GM12878 (cell line): ENCODE results near the gene MYMK. TPM values are rescaled to one million over a fixed set of nuclear protein-coding genes. Genes with fewer than 3 reads are reported as not detected.

Experiments
- ATAC-seq: fragments of 200-7000 bp; cut with Tn5 transposase; 3 replicates; pipeline ENCODE4 v1.9.1; 2020; ENCODE audit warnings: mild to moderate bottlenecking, moderate library complexity
- BruUV-seq: library from RNA; stranded (reverse); fragments of 400-500 nt; replicated peaks from 2 replicates; lab custom pipeline; 2021; lab: Mats Ljungman, UMichigan
- CTCF ChIA-PET: fragments of 300-600 bp; sonication (Branson Sonifier 250); formaldehyde crosslinking; extraction: SDS; loops from one replicate; lab custom pipeline; 2021; ENCODE audit warnings: inconsistent platforms; lab: Yijun Ruan, JAX
- POLR2A ChIA-PET: fragments of 350-600 bp; formaldehyde crosslinking; extraction: SDS; loops from one replicate; lab custom pipeline; 2021; ENCODE audit warnings: inconsistent platforms; lab: Charles Lee
- RAD21 ChIA-PET: fragments of 300-600 bp; sonication (Branson Sonifier 250); formaldehyde crosslinking; loops from one replicate; lab custom pipeline; 2023; ENCODE audit warnings: antibody characterized with exemption; ENCODE audit not compliant: unreplicated experiment; lab: Charles Lee
- SMC1A ChIA-PET: fragments of 300-600 bp; sonication (Branson Sonifier 250); formaldehyde crosslinking; loops from one replicate; lab custom pipeline; 2023; ENCODE audit not compliant: unreplicated experiment, uncharacterized antibody; lab: Charles Lee
- DNase-seq: peaks from one replicate; pipeline ENCODE4 v3.0.0-alpha.2; 2011; ENCODE audit warnings: low read depth, low spot score
- FAIRE-seq: peaks from 3 replicates; lab custom pipeline; 2011; peaks lifted over from hg19 to GRCh38; lab: Jason Lieb, UNC
- H2AFZ ChIP-seq: 2 replicates; pipeline ENCODE4 v1.6.0; 2011; ENCODE audit warnings: low read depth, low read length, control low read depth; ENCODE audit not compliant: control insufficient read depth
- H3K27ac ChIP-seq: 2 replicates; pipeline ENCODE4 v1.5.1; 2011; ENCODE audit warnings: control low read depth; ENCODE audit not compliant: control insufficient read depth, insufficient read depth
- H3K27me3 ChIP-seq, 2 experiments: replicated peaks in 1 of 2; 2 replicates each; pipeline versions ENCODE4 v1.6.0 to v1.6.1; 2011; ENCODE audit warnings: low read length in 1 of 2; ENCODE audit not compliant: control insufficient read depth in 2 of 2, insufficient read depth in 2 of 2
- H3K36me3 ChIP-seq, 2 experiments: 2 replicates each; pipeline ENCODE4 v1.5.1; 2011; ENCODE audit warnings: low read length in 1 of 2; ENCODE audit not compliant: control insufficient read depth in 2 of 2, insufficient read depth in 2 of 2
- H3K4me1 ChIP-seq: 2 replicates; pipeline ENCODE4 v1.6.1; 2011; ENCODE audit warnings: mild to moderate bottlenecking, low read length, moderate library complexity, mixed read lengths; ENCODE audit not compliant: control insufficient read depth, insufficient read depth
- H3K4me2 ChIP-seq: 2 replicates; pipeline ENCODE4 v1.6.0; 2011; ENCODE audit warnings: control low read depth; ENCODE audit not compliant: control insufficient read depth, insufficient read depth
- H3K4me3 ChIP-seq: fragments of 200-600 bp; sonication (generic); 2 replicates; pipeline ENCODE4 v1.5.1; 2016
- H3K79me2 ChIP-seq: 2 replicates; pipeline ENCODE4 v1.6.0; 2011; ENCODE audit warnings: low read length; ENCODE audit not compliant: control insufficient read depth, insufficient read depth
- H3K9ac ChIP-seq: 2 replicates; pipeline ENCODE4 v1.8.0; 2011; ENCODE audit warnings: low read length, control low read depth, mixed read lengths; ENCODE audit not compliant: control insufficient read depth, insufficient read depth
- H3K9me3 ChIP-seq: replicated peaks from 3 replicates; pipeline ENCODE4 v1.5.1; 2011; ENCODE audit warnings: mild to moderate bottlenecking, low read length; ENCODE audit not compliant: control insufficient read depth, insufficient read depth
- H4K20me1 ChIP-seq: 2 replicates; pipeline ENCODE4 v1.6.0; 2011; ENCODE audit not compliant: control insufficient read depth, insufficient read depth
- BACH1 ChIP-seq: fragments of 450-650 bp; IDR thresholded peaks from 2 replicates; pipeline ENCODE4 v1.6.1; 2017; ENCODE audit warnings: mild to moderate bottlenecking, borderline replicate concordance
- DPF2 ChIP-seq: fragments of 450-650 bp; IDR thresholded peaks from 2 replicates; pipeline ENCODE4 v1.6.1; 2017; ENCODE audit warnings: mild to moderate bottlenecking
- IRF4 ChIP-seq: IDR thresholded peaks from 2 replicates; pipeline ENCODE4 v1.6.1; 2011; ENCODE audit warnings: low read depth, low read length
- NFYA ChIP-seq: IDR thresholded peaks from 2 replicates; pipeline ENCODE4 v1.6.1; 2011; ENCODE audit warnings: low read depth, mild to moderate bottlenecking, low read length, improper control_type of control experiment, borderline replicate concordance
- RELA ChIP-seq: fragments of 450-650 bp; IDR thresholded peaks from 2 replicates; pipeline ENCODE4 v1.8.0; 2014; ENCODE audit warnings: borderline replicate concordance; ENCODE audit not compliant: partially characterized antibody
- SMAD5 ChIP-seq: IDR thresholded peaks from 2 replicates; pipeline ENCODE4 v1.6.1; 2016; ENCODE audit warnings: antibody characterized with exemption, low read depth
- SREBF2 ChIP-seq: IDR thresholded peaks from 2 replicates; pipeline ENCODE4 v1.6.1; 2012; ENCODE audit warnings: mild to moderate bottlenecking, low read length
- SUZ12 ChIP-seq: fragments of 200-600 bp; sonication (generic); IDR thresholded peaks from one replicate; pipeline ENCODE4 v1.6.1; 2018; ENCODE audit warnings: antibody characterized with exemption, mild to moderate bottlenecking; ENCODE audit not compliant: unreplicated experiment
- TAF1 ChIP-seq: IDR thresholded peaks from 2 replicates; pipeline ENCODE4 v1.6.1; 2011; ENCODE audit warnings: mild to moderate bottlenecking, low read depth, low read length, borderline replicate concordance
- WGBS: methylation state at CpG from one replicate; pipeline ENCODE4 v1.1.6; 2016; ENCODE audit warnings: low lambda C conversion rate; ENCODE audit not compliant: insufficient replicate concordance, insufficient coverage; ENCODE audit errors: missing lambda C conversion rate; 5-methylcytosine and 5-hydroxymethylcytosine counted together
- in situ Hi-C: fragments of 300-500 bp; cut with MboI; formaldehyde crosslinking; loops from 9 replicates; pipeline ENCODE4 v1.14.3; 2018; ENCODE audit warnings: mixed read lengths
- intact Hi-C: fragments of 100-400 bp; cut with micrococcal nuclease; formaldehyde crosslinking; loops from one replicate; pipeline ENCODE4 v1.14.2; 2022; ENCODE audit not compliant: unreplicated experiment
- polyA plus RNA-seq, 11 experiments: library from polyadenylated mRNA; depleted of rRNA in 4 of 11; unstranded in 6 of 11; stranded (reverse) in 5 of 11; fragments of >200 nt; fragmentation: Nextera tagmentation in 4 of 11; fragmentation: Illumina TruSeq in 1 of 11; extraction: Ambion mirVana in 4 of 11; extraction: Trizol in 1 of 11; gene quantifications; 1 replicate in 1 of 11; 2 replicates in 10 of 11; pipeline versions ENCODE4 v1.2.1 to v1.2.3, GENCODE V29; 2011 to 2016; ENCODE audit warnings: inconsistent platforms in 2 of 11, missing spikeins in 2 of 11, low read depth in 1 of 11
- total RNA-seq, 4 experiments: library from RNA; depleted of rRNA in 3 of 4; stranded (reverse); fragments of >200 nt in 3 of 4; fragmentation: Illumina TruSeq in 1 of 4; extraction: Trizol in 1 of 4; gene quantifications; 2 replicates each; pipeline versions ENCODE4 v1.2.1 to v1.2.3, GENCODE V29; 2013 to 2021
- TF ChIP-seq, protein P1 (sequence below): fragments of 450-650 bp; formaldehyde crosslinking; IDR thresholded peaks from 2 replicates; pipeline ENCODE4 v1.4.0; 2020; ENCODE audit warnings: mild to moderate bottlenecking, moderate library complexity
- TF ChIP-seq, protein P2 (sequence below): fragments of 450-650 bp; IDR thresholded peaks from 2 replicates; pipeline ENCODE4 v1.6.1; 2014; ENCODE audit warnings: mild to moderate bottlenecking
- TF ChIP-seq, protein P3 (sequence below): fragments of 450-650 bp; IDR thresholded peaks from 2 replicates; pipeline ENCODE4 v1.6.1; 2017; ENCODE audit warnings: mild to moderate bottlenecking, low read depth, inconsistent platforms; ENCODE audit not compliant: poor library complexity, severe bottlenecking
- TF ChIP-seq, protein P4 (sequence below): IDR thresholded peaks from 2 replicates; pipeline ENCODE4 v1.6.1; 2012; ENCODE audit warnings: mild to moderate bottlenecking, low read depth, low read length

Gene MYMK
- total and polyA plus RNA-seq, 10 of the 15 experiments (the other 5 are each of a cell fraction or from before 2014, with no cell fraction given), result not detected

DNA sequence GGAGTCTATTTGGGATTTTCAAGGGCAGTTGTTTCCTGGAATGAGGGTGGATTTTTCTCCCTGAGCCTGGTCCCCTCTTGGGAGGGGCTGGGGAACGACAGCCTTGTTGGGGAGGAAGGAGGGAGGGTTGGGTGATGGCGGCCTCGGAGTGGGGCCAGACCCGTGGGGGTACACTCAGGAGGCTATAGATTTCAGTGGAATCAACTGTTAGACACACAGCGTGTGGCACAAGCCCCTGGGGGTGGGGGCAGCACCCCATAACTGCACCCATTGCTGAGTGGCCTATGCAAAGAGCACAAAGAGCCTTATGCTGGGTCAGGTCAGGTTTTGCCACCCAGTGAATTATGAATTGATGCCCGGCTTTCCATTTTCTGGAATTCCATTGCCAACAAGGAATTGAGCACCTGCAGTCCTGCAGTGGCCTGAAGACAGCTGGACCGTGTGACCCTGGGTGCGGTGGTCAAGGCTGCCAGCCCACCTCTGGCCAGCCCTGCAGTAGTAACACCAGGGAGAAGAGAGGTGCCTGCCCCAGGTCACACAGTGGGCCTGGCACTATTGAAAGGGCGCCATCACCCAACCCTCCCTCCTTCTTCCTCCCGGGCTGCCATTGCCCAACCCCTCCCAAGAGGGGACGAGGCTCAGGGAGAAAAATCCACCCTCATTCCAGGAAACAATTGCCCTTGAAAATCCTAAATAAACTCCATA is 8.4 kb downstream of the MYMK start:
- H2AFZ ChIP-seq, result no peak overlapping the region
- WGBS, result 5% methylated on average over 11 of the region's 11 CpGs
- no peaks in the 10 kb centered on the region for H3K36me3 ChIP-seq
- H3K9me3 ChIP-seq, result no peaks in the 10 kb centered on the region
- ChIA-PET SMC1A (no interaction called here), RAD21 (no interaction called here), CTCF (no interaction called here), POLR2A (no interaction called here)
- no peaks in the 10 kb centered on the region for H4K20me1 ChIP-seq
- intact Hi-C loops, result no loop called here
- FAIRE-seq (no peak), DNase-seq (no peak), ATAC-seq (no peak)
- in situ Hi-C loops, result no loop called here
- TF ChIP-seq SMAD5, result no peak
- no peak for TF ChIP-seq DPF2
- TF ChIP-seq SUZ12, result no peak
- TF ChIP-seq, protein P1, sequence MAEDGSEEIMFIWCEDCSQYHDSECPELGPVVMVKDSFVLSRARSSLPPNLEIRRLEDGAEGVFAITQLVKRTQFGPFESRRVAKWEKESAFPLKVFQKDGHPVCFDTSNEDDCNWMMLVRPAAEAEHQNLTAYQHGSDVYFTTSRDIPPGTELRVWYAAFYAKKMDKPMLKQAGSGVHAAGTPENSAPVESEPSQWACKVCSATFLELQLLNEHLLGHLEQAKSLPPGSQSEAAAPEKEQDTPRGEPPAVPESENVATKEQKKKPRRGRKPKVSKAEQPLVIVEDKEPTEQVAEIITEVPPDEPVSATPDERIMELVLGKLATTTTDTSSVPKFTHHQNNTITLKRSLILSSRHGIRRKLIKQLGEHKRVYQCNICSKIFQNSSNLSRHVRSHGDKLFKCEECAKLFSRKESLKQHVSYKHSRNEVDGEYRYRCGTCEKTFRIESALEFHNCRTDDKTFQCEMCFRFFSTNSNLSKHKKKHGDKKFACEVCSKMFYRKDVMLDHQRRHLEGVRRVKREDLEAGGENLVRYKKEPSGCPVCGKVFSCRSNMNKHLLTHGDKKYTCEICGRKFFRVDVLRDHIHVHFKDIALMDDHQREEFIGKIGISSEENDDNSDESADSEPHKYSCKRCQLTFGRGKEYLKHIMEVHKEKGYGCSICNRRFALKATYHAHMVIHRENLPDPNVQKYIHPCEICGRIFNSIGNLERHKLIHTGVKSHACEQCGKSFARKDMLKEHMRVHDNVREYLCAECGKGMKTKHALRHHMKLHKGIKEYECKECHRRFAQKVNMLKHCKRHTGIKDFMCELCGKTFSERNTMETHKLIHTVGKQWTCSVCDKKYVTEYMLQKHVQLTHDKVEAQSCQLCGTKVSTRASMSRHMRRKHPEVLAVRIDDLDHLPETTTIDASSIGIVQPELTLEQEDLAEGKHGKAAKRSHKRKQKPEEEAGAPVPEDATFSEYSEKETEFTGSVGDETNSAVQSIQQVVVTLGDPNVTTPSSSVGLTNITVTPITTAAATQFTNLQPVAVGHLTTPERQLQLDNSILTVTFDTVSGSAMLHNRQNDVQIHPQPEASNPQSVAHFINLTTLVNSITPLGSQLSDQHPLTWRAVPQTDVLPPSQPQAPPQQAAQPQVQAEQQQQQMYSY (CRISPR knock-in tag), result no peak
- TF ChIP-seq, protein P2, sequence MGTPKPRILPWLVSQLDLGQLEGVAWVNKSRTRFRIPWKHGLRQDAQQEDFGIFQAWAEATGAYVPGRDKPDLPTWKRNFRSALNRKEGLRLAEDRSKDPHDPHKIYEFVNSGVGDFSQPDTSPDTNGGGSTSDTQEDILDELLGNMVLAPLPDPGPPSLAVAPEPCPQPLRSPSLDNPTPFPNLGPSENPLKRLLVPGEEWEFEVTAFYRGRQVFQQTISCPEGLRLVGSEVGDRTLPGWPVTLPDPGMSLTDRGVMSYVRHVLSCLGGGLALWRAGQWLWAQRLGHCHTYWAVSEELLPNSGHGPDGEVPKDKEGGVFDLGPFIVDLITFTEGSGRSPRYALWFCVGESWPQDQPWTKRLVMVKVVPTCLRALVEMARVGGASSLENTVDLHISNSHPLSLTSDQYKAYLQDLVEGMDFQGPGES, result no peak
- no peak for TF ChIP-seq TAF1
- TF ChIP-seq BACH1, result no peak
- no peak for TF ChIP-seq RELA
- TF ChIP-seq, protein P3, sequence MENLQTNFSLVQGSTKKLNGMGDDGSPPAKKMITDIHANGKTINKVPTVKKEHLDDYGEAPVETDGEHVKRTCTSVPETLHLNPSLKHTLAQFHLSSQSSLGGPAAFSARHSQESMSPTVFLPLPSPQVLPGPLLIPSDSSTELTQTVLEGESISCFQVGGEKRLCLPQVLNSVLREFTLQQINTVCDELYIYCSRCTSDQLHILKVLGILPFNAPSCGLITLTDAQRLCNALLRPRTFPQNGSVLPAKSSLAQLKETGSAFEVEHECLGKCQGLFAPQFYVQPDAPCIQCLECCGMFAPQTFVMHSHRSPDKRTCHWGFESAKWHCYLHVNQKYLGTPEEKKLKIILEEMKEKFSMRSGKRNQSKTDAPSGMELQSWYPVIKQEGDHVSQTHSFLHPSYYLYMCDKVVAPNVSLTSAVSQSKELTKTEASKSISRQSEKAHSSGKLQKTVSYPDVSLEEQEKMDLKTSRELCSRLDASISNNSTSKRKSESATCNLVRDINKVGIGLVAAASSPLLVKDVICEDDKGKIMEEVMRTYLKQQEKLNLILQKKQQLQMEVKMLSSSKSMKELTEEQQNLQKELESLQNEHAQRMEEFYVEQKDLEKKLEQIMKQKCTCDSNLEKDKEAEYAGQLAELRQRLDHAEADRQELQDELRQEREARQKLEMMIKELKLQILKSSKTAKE, result no peak
- no peak for TF ChIP-seq IRF4
- TF ChIP-seq, protein P4, sequence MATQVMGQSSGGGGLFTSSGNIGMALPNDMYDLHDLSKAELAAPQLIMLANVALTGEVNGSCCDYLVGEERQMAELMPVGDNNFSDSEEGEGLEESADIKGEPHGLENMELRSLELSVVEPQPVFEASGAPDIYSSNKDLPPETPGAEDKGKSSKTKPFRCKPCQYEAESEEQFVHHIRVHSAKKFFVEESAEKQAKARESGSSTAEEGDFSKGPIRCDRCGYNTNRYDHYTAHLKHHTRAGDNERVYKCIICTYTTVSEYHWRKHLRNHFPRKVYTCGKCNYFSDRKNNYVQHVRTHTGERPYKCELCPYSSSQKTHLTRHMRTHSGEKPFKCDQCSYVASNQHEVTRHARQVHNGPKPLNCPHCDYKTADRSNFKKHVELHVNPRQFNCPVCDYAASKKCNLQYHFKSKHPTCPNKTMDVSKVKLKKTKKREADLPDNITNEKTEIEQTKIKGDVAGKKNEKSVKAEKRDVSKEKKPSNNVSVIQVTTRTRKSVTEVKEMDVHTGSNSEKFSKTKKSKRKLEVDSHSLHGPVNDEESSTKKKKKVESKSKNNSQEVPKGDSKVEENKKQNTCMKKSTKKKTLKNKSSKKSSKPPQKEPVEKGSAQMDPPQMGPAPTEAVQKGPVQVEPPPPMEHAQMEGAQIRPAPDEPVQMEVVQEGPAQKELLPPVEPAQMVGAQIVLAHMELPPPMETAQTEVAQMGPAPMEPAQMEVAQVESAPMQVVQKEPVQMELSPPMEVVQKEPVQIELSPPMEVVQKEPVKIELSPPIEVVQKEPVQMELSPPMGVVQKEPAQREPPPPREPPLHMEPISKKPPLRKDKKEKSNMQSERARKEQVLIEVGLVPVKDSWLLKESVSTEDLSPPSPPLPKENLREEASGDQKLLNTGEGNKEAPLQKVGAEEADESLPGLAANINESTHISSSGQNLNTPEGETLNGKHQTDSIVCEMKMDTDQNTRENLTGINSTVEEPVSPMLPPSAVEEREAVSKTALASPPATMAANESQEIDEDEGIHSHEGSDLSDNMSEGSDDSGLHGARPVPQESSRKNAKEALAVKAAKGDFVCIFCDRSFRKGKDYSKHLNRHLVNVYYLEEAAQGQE, result no peak
- TF ChIP-seq SREBF2, result no peak
- TF ChIP-seq NFYA, result no peak
- H3K9ac ChIP-seq, result no peak overlapping the region
- H3K27ac ChIP-seq, result no peak overlapping the region
- H3K79me2 ChIP-seq, result no peaks in the 10 kb centered on the region
- no peaks in the 10 kb centered on the region for H3K4me1 ChIP-seq
- no TSS peak for BruUV-seq
- peaks cover 0 to 2% of the 10 kb centered on the region in 2 experiments; a peak in 2 of 4 replicates for H3K27me3 ChIP-seq
- no peak overlapping the region for H3K4me3 ChIP-seq
- H3K4me2 ChIP-seq, result no peak overlapping the region
